ENCODE results near the gene TMUB1.

GRCh38 chr7:151124481-151124880 is 41.2 kb upstream of the TMUB1 start:
- TF ChIP-seq CTCF (IDR thresholded peaks at IDR 0.05; ENCODE audit: low read length) (no peak), EZH2 (IDR thresholded peaks at IDR 0.05; ENCODE audit: borderline replicate concordance, low read length) (no peak)
